Activated T-helper 2 cell treated with anti-CD3 and anti-CD28 coated beads, Interferon-gamma antibody, Interleukin-2, Interleukin-4, amounts not matched to agents 10 μg/mL and 5 μg/mL and 100 μg/mL, durations not matched to agents 14 hours and 24 hours and 36 hours (primary cell): ENCODE measurements around the gene GNG2. TPM values are rescaled to one million over a fixed set of nuclear protein-coding genes. Genes with fewer than 3 reads are reported as not detected.
A peak's percentile ranks its signal among the peaks of the same experiment; 100 is the strongest.

Experiments used
- DNase-seq: peaks from one replicate; pipeline ENCODE4 v3.0.0; 2021; ENCODE audit warnings: low spot score
- H3K27ac Mint-ChIP-seq: one replicate; pipeline ENCODE4 v1.8.0; 2021; ENCODE audit warnings: mixed read lengths
- H3K27me3 Mint-ChIP-seq: one replicate; pipeline ENCODE4 v1.8.0; 2021; ENCODE audit warnings: low read depth, mixed read lengths
- H3K36me3 Mint-ChIP-seq: one replicate; pipeline ENCODE4 v1.8.0; 2021; ENCODE audit warnings: low read depth, mixed read lengths
- H3K4me1 Mint-ChIP-seq: one replicate; pipeline ENCODE4 v1.8.0; 2021; ENCODE audit warnings: low read depth, mixed read lengths
- H3K4me3 Mint-ChIP-seq: one replicate; pipeline ENCODE4 v1.8.0; 2021; ENCODE audit warnings: low read depth, mild to moderate bottlenecking, moderate library complexity, mixed read lengths
- H3K9me3 Mint-ChIP-seq: one replicate; pipeline ENCODE4 v1.8.0; 2021; ENCODE audit warnings: mixed read lengths
- intact Hi-C: fragments of 100-400 bp; cut with micrococcal nuclease; formaldehyde crosslinking; loops from one replicate; pipeline ENCODE4 v1.15.1; 2023
- total RNA-seq: library from RNA; stranded (reverse); gene quantifications from 2 replicates; pipeline ENCODE4 v1.2.3, GENCODE V29; 2022

GNG2 gene
- total RNA-seq, 1 donor from 2014 or later, result 120 TPM

DNA sequence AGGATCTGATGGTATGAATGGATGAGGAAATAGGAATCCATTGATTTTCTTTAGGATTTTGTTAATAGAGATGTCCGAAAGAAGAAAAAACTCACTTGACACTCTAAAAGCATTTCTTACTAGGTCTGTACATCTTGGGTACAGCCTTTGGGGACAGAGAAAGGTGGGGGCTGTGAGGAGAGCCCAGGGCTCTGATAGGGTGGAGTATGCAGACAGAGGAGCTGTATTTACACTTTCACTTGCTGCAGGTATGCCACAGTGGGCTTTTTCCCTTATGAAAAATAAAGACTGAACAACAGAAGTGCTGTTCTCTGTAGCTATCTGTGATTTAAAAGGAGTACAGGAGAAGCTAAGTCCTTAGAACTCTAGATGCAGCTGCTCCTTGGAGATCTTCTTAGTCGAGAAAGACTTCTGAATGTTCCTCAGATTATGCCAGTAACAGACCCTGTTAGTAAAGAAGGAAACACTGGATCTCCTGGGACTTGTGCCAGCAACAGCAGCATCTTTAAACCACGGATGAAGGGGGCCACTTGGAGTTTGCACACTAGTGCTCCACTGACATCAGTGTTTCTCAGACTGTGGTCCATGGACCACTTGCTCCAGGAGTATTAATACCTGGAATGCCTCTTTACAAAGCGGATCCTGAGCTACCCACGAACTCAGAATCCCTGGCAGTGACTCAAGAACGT lies 109.6 kb downstream of the GNG2 start:
- H3K4me3 Mint-ChIP-seq, result no peak overlapping the region
- H3K4me1 Mint-ChIP-seq, result no peaks in the 10 kb centered on the region
- H3K36me3 Mint-ChIP-seq, result peaks cover 18% of the 10 kb centered on the region
- H3K27ac Mint-ChIP-seq, result no peak overlapping the region
- intact Hi-C loops, result no loop called here
- H3K9me3 Mint-ChIP-seq, result no peaks in the 10 kb centered on the region
- DNase-seq, result no peak
- no peaks in the 10 kb centered on the region for H3K27me3 Mint-ChIP-seq

DNA sequence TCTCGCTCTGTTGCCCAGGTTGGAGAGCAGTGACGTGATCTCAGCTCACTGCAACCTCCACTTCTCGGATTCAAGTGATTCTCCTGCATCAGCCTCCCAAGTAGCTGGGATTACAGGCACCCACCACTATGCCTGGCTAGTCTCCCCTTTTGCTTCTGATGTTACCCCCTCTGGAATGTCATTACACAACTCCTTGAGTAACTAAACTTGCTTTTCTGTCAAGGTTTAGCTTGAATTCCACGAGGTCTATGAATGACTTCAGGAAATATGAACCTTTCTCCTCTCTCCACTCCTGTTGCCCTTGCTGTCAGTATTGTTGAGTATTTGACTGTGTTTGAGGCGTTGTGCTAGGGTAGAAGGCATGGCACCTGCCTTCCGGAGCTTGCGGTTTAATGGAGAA lies 112.2 kb downstream of the GNG2 start:
- no peak overlapping the region for H3K27ac Mint-ChIP-seq
- H3K4me1 Mint-ChIP-seq, result no peaks in the 10 kb centered on the region
- no peaks in the 10 kb centered on the region for H3K9me3 Mint-ChIP-seq
- peaks cover 3% of the 10 kb centered on the region for H3K36me3 Mint-ChIP-seq
- intact Hi-C loops, result no loop called here
- DNase-seq, result no peak
- no peak overlapping the region for H3K4me3 Mint-ChIP-seq
- no peaks in the 10 kb centered on the region for H3K27me3 Mint-ChIP-seq

DNA sequence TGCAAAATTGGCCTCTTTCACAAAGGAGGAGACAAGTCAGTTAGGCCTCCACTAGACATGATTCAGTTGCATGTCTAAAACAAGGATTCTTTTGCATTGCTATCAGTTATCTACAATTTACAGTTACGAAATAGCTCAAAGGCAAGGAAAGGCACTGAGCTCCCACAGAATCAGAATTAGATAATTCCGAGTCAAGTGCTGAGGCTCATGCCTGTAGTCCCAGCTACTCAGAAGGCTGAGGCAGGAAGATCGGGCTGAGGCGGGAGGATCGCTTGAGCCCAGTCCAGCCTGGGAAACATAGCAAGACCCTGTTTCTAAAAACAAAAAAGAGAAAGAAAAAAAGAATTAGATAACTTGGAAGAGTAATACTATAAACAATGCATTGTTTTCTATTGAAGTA lies 116.7 kb downstream of the GNG2 start:
- no peak overlapping the region for H3K4me3 Mint-ChIP-seq
- no peak overlapping the region for H3K27ac Mint-ChIP-seq
- intact Hi-C loops, result loop anchor here (5.0 kb wide), 2 partner anchors 115 to 200 kb away; partner anchors contain the start of gene GNG2
- peaks cover 10% of the 10 kb centered on the region for H3K4me1 Mint-ChIP-seq
- DNase-seq, result no peak
- no peaks in the 10 kb centered on the region for H3K27me3 Mint-ChIP-seq
- H3K9me3 Mint-ChIP-seq, result no peaks in the 10 kb centered on the region
- no peaks in the 10 kb centered on the region for H3K36me3 Mint-ChIP-seq

DNA sequence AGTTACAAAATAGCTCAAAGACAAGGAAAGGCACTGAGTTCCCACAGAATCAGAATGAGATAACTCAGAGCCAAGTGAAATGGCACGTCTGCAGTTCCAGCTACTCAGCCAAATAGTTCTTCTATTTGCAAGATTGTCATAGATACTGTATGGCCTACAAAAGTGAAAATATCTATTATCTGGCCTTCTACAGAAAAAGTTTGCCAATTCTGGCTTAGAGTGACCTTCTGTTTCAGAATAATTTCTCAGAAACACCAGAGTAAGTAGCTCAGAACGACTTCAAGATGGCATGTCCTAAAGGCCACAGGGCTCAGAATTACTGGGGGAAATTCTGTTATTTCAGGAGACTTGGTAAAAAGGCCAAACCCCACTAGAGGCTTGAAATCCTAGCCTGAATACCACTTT lies 118.3 kb downstream of the GNG2 start:
- DNase-seq, result no peak
- H3K27me3 Mint-ChIP-seq, result no peaks in the 10 kb centered on the region
- H3K27ac Mint-ChIP-seq, result no peak overlapping the region
- no peaks in the 10 kb centered on the region for H3K9me3 Mint-ChIP-seq
- peaks cover 10% of the 10 kb centered on the region for H3K4me1 Mint-ChIP-seq
- no peak overlapping the region for H3K4me3 Mint-ChIP-seq
- no peaks in the 10 kb centered on the region for H3K36me3 Mint-ChIP-seq
- intact Hi-C loops, result loop anchor here (5.0 kb wide), 2 partner anchors 116 to 201 kb away; partner anchors contain the start of gene GNG2

DNA sequence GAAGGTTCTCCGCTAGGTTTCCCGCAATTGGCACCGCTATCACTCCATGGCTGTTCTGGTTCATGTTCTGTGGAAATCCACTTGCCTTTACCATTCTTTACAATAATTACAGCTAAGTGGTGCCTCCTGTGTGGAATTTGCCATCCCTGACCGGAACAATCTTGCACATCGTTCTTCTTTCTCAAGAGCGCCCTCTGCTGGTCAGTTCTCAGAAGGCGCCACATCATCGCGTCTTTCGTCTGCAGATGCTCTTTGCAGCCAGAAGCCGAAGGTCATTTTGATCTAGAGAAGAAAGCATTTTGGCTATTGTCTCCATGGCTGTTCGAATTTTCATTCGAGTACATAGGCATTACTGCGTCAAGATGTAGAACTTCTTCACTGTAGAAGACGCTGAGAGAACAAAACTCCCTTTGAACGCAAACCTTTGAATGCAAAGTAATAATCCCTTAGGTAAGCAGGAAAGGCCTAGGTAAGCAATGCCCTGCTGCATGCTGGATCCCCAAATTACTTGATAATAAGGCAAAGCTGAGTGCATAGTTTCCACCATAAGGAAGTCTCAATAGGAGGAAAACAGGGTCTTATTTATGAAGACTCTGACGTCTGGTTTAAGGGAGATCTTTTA lies 118.8 kb downstream of the GNG2 start:
- Mint-ChIP-seq H3K27me3 (no peaks in the 10 kb centered on the region), H3K36me3 (no peaks in the 10 kb centered on the region), H3K4me1 (peaks cover 10% of the 10 kb centered on the region), H3K9me3 (no peaks in the 10 kb centered on the region), H3K4me3 (no peak overlapping the region), H3K27ac (no peak overlapping the region)
- peak; percentile 67 for DNase-seq
- intact Hi-C loops, result loop anchor here (5.0 kb wide), 2 partner anchors 117 to 202 kb away; partner anchors contain the start of gene GNG2

DNA sequence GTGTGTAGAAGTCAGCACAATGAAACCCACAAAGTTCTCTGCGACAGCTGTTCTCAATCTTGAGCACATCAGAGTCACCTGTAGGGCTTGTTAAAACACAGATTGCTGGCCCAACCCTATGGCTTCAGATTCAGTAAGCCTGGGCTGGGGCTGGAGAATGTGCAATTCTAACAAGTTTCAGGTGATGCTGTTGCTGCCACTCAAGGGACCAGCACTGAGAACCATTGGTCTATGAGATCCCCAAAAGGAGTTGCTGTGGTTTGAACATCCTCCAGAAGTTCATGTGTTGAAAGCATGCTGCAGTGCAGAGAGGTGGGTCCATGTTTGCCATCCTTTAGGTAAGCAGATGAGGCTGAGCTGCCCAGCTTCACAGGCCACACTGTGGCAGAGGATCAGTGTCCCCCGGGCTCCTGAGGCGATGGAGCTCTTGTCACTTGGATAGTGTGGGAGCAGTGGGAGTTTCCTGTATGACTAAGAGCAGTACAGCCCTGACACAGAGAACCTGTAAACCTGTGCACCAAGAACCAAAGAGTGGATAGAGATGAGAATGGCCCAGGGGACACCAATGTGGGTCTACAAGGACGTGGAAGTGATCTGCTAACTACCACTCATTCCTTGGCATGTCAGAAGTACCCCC lies 120.9 kb downstream of the GNG2 start:
- no peaks in the 10 kb centered on the region for H3K36me3 Mint-ChIP-seq
- peaks cover 2% of the 10 kb centered on the region for H3K27me3 Mint-ChIP-seq
- no peaks in the 10 kb centered on the region for H3K9me3 Mint-ChIP-seq
- intact Hi-C loops, result no loop called here
- peaks cover 10% of the 10 kb centered on the region for H3K4me1 Mint-ChIP-seq
- H3K4me3 Mint-ChIP-seq, result no peak overlapping the region
- H3K27ac Mint-ChIP-seq, result no peak overlapping the region
- DNase-seq, result no peak

DNA sequence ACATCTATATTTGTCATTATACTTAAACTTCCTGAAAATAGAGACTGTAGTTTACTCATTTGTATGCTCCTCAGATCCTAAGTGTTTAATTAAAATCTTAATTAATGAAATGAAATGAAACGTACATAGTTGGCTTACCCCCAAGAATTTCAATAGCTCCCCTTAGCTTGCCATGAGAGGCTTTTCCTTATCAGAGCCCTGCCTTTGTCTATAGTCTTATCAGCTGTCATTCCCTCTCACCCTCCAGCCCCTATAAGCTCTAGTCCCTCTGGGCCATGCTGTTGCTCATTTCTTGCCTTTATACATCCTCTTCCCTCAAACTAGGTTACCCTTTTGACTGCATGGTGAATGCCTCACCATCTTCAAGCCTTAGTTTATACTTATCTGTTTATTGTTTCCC lies 127.8 kb downstream of the GNG2 start:
- Mint-ChIP-seq H3K4me1 (peaks cover 23% of the 10 kb centered on the region), H3K27me3 (peaks cover 2% of the 10 kb centered on the region), H3K27ac (no peak overlapping the region), H3K9me3 (no peaks in the 10 kb centered on the region), H3K36me3 (peaks cover 21% of the 10 kb centered on the region), H3K4me3 (no peak overlapping the region)
- no peak for DNase-seq
- intact Hi-C loops, result loop anchor here (5.0 kb wide), 2 partner anchors 81 to 161 kb away; no protein-coding TSS in a partner anchor

DNA sequence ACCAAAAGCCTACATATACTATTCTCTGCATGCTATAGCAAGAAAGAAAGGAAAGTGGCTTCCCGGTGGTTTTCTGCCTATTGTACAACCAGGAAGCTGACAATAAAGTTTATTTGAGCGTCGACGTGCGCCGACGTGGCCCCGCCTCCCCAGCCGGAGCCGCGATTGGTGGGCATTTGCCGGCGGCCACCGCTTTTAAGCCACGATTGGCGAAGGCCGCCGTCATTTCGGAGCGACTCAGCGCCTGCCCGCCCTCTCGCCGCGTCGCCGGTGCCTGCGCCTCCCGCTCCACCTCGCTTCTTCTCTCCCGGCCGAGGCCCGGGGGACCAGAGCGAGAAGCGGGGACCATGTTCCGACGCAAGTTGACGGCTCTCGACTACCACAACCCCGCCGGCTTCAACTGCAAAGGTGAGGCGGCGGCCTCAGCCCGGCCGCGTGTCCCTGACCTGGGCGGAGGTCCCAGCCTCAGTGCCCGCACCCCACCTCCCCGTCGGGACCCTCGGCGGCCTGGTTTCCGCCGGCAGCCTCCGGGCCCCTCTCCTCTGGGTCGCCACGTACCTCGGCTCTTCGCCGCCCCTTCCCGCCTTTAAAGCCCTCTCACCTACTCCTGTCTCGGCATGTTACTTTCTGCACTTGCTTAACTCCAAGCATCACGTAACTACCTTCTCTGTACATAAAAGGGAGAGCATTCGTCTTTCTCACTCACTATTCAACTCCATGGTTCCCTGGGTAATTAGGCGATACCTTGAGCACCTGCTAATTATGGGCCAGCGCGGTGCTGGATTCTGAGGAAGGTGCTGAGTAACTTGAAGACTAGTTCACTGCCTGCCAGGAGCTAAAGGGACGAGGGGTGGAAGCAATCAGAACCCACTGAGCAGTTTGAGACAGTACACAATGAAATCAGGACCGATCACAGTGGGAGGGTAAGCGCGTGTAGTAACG lies 129.2 kb downstream of the GNG2 start, which contains the start of gene RTRAF:
TSS of gene RTRAF (plus strand) at position 254 of the 942 bp plus-strand sequence. CDS start at position 348, 94 bp downstream.
- peak within 1 kb of the TSS; percentile 90 for H3K27ac Mint-ChIP-seq
- DNase-seq, result peak; percentile 91
- peaks cover 33% of the 10 kb centered on the region for H3K36me3 Mint-ChIP-seq
- intact Hi-C loops, result loop anchor here (1.0 to 10.0 kb wide), 7 partner anchors 82 to 483 kb away; partner anchors contain the start of gene FRMD6
- no peaks in the 10 kb centered on the region for H3K9me3 Mint-ChIP-seq
- H3K27me3 Mint-ChIP-seq, result peaks cover 2% of the 10 kb centered on the region
- H3K4me3 Mint-ChIP-seq, result peak within 1 kb of the TSS; percentile 95
- peaks cover 31% of the 10 kb centered on the region for H3K4me1 Mint-ChIP-seq

DNA sequence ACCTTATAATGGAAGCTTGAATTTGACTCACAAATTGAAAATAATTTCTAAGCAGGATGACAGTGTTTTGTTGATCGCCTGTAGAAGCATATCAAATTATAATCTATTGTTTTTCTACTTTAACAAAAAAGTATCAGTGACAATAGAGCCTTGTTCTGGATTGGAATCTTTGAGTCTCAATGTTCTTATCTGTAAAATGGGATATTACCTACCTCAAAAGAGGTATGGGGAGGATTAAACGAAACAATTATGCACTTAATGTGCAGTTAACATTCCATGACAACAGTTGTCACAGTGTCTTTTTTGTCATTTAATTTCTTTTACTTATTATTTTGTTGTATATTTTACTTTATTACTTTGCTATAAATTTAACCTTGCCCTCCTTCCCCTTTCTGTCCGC lies 130.1 kb downstream of the GNG2 start:
- peak overlapping the region; percentile 90 for H3K27ac Mint-ChIP-seq
- DNase-seq, result no peak
- peaks cover 36% of the 10 kb centered on the region for H3K4me1 Mint-ChIP-seq
- no peaks in the 10 kb centered on the region for H3K27me3 Mint-ChIP-seq
- peaks cover 42% of the 10 kb centered on the region for H3K36me3 Mint-ChIP-seq
- intact Hi-C loops, result loop anchor here (5.0 to 10.0 kb wide), 4 partner anchors 137 to 482 kb away; partner anchors contain the start of gene FRMD6
- no peaks in the 10 kb centered on the region for H3K9me3 Mint-ChIP-seq
- H3K4me3 Mint-ChIP-seq, result peak overlapping the region; percentile 95

DNA sequence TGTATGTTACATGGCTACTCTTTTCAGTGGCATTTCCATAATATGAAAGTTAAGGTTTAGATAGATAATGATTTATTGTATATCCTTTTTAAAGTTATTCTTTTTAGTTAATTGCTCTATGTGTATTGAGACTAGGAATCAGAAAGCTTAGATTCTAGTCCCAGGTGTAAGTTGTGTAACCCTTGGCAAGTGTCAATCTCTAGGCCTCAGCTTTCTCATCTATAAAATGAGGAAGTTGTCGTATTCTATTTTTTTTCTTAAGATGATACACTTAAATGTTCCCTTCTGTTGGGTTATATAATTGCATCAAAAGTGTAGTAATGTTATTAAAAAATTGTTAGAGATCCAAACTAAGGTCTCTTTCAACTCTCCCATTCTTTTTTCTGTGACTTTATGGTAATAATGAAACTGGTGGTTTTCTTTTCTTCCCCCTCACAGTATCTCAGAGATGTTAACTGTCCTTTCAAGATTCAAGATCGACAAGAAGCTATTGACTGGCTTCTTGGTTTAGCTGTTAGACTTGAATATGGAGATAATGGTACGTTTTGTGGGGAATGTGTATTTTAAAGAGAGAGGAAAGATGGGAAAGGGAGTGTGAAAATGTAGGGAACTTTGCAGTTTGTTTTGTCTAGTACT lies 133.0 kb downstream of the GNG2 start:
- no peak overlapping the region for H3K4me3 Mint-ChIP-seq
- peaks cover 43% of the 10 kb centered on the region for H3K4me1 Mint-ChIP-seq
- H3K27me3 Mint-ChIP-seq, result no peaks in the 10 kb centered on the region
- no peak overlapping the region for H3K27ac Mint-ChIP-seq
- intact Hi-C loops, result loop anchor here (5.0 to 10.0 kb wide), 4 partner anchors 134 to 479 kb away; partner anchors contain the start of gene FRMD6
- H3K9me3 Mint-ChIP-seq, result no peaks in the 10 kb centered on the region
- peaks cover 60% of the 10 kb centered on the region for H3K36me3 Mint-ChIP-seq
- DNase-seq, result no peak

DNA sequence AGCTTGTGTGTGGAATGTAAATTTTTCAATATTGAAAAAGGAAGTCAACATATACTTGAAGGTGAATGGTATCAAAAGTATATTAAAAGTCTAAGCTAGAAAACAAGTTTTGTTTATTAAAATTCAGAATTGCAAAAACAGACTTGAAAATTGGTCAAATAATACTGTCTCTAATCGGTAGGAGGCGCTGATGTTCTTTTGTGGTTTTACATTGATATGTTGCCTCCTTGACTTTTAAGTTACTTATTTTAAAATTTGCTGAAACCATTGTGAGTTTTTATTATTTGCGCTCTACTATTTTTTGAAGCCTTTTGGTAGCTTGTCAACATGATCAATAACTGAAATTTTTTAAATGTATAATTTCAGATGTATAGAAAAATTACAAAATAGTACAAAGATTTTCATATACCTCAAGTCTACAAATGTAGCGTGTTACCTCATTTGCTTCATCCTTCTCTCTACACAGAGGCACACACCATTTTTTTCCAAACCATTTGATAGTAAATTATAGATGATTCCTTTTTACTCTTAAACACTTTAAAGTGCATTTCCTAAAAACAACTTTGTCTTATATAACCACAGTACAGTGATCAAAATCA lies 135.8 kb downstream of the GNG2 start:
- DNase-seq, result no peak
- Mint-ChIP-seq H3K27me3 (no peaks in the 10 kb centered on the region), H3K4me1 (peaks cover 29% of the 10 kb centered on the region), H3K36me3 (peaks cover 76% of the 10 kb centered on the region), H3K27ac (no peak overlapping the region), H3K9me3 (no peaks in the 10 kb centered on the region), H3K4me3 (no peak overlapping the region)
- intact Hi-C loops, result loop anchor here (5.0 to 10.0 kb wide), 2 partner anchors 276 to 419 kb away; no protein-coding TSS in a partner anchor
